Body of pancreas (tissue), 4 donors: ENCODE data around the gene NFKBIA.

Source experiments
- POLR2A ChIP-seq, 3 donors: fragments of 450-650 bp; IDR thresholded peaks; one replicate each; pipeline ENCODE4 v1.6.1; 2016; ENCODE audit warnings: antibody characterized with exemption in 3 of 3, mild to moderate bottlenecking in 2 of 3
- TF ChIP-seq, protein P1 (sequence below), 7 experiments: fragments of 450-650 bp in 4 of 7; fragments of 200-600 bp in 3 of 7; sonication (generic) in 3 of 7; IDR thresholded peaks; one replicate each; pipeline ENCODE4 v1.5.1; 2016 to 2019; ENCODE audit warnings: antibody characterized with exemption in 7 of 7

DNA sequence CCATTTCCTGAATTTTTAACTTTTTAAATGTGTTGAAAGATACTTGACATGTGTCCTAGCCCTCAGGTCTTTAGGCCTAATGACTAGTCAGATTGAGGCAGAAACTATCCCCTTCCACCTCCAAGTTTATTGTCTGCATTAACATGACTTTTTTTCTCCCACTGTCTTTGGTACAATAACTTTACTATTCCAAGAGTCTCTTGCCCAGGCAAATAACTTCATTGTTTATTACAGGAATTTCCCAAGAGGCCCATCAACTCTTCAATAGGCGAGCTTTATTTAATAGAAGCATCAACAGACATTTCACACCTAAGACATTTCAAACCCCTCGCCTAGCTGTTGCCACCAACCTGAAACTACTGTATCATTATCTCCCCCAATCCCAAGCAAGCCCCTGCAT is 10.7 kb downstream of the NFKBIA start:
- no peak for TF ChIP-seq POLR2A (IDR thresholded peaks at IDR 0.05)
- TF ChIP-seq, protein P1, sequence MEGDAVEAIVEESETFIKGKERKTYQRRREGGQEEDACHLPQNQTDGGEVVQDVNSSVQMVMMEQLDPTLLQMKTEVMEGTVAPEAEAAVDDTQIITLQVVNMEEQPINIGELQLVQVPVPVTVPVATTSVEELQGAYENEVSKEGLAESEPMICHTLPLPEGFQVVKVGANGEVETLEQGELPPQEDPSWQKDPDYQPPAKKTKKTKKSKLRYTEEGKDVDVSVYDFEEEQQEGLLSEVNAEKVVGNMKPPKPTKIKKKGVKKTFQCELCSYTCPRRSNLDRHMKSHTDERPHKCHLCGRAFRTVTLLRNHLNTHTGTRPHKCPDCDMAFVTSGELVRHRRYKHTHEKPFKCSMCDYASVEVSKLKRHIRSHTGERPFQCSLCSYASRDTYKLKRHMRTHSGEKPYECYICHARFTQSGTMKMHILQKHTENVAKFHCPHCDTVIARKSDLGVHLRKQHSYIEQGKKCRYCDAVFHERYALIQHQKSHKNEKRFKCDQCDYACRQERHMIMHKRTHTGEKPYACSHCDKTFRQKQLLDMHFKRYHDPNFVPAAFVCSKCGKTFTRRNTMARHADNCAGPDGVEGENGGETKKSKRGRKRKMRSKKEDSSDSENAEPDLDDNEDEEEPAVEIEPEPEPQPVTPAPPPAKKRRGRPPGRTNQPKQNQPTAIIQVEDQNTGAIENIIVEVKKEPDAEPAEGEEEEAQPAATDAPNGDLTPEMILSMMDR (IDR thresholded peaks at IDR 0.05): no peak
